Osteocyte (in vitro differentiated cells): ENCODE results near the gene CASKIN2. TPM values are rescaled to one million over a fixed set of nuclear protein-coding genes. Genes with fewer than 3 reads are reported as not detected.

Experiments used
- DNase-seq: peaks from one replicate; pipeline ENCODE4 v3.0.0; 2021; ENCODE audit warnings: mixed read lengths; ENCODE audit not compliant: unreplicated experiment; ENCODE audit errors: extremely low spot score
- H3K27ac Mint-ChIP-seq: one replicate; pipeline ENCODE4 v1.8.0; 2021; ENCODE audit warnings: mild to moderate bottlenecking, mixed read lengths; ENCODE audit not compliant: unreplicated experiment
- H3K27me3 Mint-ChIP-seq: one replicate; pipeline ENCODE4 v1.8.0; 2021; ENCODE audit warnings: mixed read lengths; ENCODE audit not compliant: unreplicated experiment
- H3K36me3 Mint-ChIP-seq: one replicate; pipeline ENCODE4 v1.8.0; 2021; ENCODE audit warnings: mixed read lengths; ENCODE audit not compliant: unreplicated experiment
- H3K4me1 Mint-ChIP-seq: one replicate; pipeline ENCODE4 v1.8.0; 2021; ENCODE audit warnings: mixed read lengths; ENCODE audit not compliant: unreplicated experiment
- H3K4me3 Mint-ChIP-seq: one replicate; pipeline ENCODE4 v1.8.0; 2021; ENCODE audit warnings: mild to moderate bottlenecking, moderate library complexity, mixed read lengths; ENCODE audit not compliant: unreplicated experiment
- H3K9me3 Mint-ChIP-seq: one replicate; pipeline ENCODE4 v1.8.0; 2021; ENCODE audit warnings: mixed read lengths; ENCODE audit not compliant: unreplicated experiment
- total RNA-seq: library from RNA; stranded (reverse); gene quantifications from 2 replicates; pipeline ENCODE4 v1.2.1, GENCODE V29; 2021
- TF ChIP-seq, protein P1 (sequence below): fragments of 200-600 bp; sonication (generic); IDR thresholded peaks from 2 replicates; pipeline ENCODE4 v1.5.0; 2021; ENCODE audit warnings: antibody characterized with exemption, mild to moderate bottlenecking, moderate library complexity

The CASKIN2 gene
- total RNA-seq, 1 donor from 2014 or later: 28.1 TPM

DNA sequence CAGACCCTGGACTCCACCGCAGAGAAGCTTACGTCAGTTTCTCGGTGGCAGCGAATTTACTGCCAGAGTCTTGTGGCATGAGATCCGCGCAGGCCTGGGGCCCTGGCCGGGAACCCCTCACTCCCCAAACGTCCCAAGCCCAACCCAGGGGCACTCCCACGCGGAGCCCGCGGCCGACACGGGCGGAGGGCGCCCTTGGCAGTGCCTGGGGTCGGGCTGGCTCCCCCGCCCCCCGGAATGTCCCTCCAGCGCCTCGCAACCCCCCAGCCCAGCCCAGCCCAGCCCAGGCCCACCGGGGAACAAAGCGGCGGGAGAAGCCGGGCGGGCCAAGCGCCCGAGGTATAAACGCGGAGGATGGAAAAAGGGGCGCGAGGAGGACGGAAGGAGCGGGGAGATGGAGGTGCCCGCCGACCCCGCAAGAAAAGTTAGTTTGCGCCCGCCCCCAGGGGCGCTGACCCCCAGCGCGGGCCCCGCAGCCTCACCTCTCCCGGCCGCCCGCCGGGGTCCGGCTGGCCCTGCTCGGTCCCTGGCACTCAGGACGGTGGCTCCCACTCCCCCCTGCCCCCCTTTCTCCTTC lies 330 bp downstream of the CASKIN2 start:
- Mint-ChIP-seq H3K27me3 (no peaks in the 10 kb centered on the region), H3K4me1 (peaks cover 37% of the 10 kb centered on the region), H3K27ac (peak overlapping the region; percentile 41), H3K36me3 (peaks cover 9% of the 10 kb centered on the region), H3K4me3 (peak overlapping the region; percentile 81), H3K9me3 (no peaks in the 10 kb centered on the region)
- no peak for DNase-seq
- TF ChIP-seq, protein P1, sequence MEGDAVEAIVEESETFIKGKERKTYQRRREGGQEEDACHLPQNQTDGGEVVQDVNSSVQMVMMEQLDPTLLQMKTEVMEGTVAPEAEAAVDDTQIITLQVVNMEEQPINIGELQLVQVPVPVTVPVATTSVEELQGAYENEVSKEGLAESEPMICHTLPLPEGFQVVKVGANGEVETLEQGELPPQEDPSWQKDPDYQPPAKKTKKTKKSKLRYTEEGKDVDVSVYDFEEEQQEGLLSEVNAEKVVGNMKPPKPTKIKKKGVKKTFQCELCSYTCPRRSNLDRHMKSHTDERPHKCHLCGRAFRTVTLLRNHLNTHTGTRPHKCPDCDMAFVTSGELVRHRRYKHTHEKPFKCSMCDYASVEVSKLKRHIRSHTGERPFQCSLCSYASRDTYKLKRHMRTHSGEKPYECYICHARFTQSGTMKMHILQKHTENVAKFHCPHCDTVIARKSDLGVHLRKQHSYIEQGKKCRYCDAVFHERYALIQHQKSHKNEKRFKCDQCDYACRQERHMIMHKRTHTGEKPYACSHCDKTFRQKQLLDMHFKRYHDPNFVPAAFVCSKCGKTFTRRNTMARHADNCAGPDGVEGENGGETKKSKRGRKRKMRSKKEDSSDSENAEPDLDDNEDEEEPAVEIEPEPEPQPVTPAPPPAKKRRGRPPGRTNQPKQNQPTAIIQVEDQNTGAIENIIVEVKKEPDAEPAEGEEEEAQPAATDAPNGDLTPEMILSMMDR: no peak

- DNase-seq: no peak
- Mint-ChIP-seq H3K36me3 (peaks cover 12% of the 10 kb centered on the region), H3K27ac (peak overlapping the region; percentile 41), H3K27me3 (no peaks in the 10 kb centered on the region), H3K4me1 (peaks cover 41% of the 10 kb centered on the region), H3K9me3 (no peaks in the 10 kb centered on the region), H3K4me3 (peak overlapping the region; percentile 81)
- TF ChIP-seq, protein P1: no peak
These were observed 928 bp downstream of the CASKIN2 start for GRCh38 chr17:75514299-75514918.

GRCh38 chr17:75513641-75514000 lies 1.7 kb downstream of the CASKIN2 start:
- TF ChIP-seq, protein P1: no peak
- DNase-seq: no peak
- Mint-ChIP-seq H3K36me3 (peaks cover 13% of the 10 kb centered on the region), H3K4me3 (peak overlapping the region; percentile 81), H3K27ac (peak overlapping the region; percentile 38), H3K27me3 (no peaks in the 10 kb centered on the region), H3K4me1 (peaks cover 48% of the 10 kb centered on the region), H3K9me3 (no peaks in the 10 kb centered on the region)

DNA sequence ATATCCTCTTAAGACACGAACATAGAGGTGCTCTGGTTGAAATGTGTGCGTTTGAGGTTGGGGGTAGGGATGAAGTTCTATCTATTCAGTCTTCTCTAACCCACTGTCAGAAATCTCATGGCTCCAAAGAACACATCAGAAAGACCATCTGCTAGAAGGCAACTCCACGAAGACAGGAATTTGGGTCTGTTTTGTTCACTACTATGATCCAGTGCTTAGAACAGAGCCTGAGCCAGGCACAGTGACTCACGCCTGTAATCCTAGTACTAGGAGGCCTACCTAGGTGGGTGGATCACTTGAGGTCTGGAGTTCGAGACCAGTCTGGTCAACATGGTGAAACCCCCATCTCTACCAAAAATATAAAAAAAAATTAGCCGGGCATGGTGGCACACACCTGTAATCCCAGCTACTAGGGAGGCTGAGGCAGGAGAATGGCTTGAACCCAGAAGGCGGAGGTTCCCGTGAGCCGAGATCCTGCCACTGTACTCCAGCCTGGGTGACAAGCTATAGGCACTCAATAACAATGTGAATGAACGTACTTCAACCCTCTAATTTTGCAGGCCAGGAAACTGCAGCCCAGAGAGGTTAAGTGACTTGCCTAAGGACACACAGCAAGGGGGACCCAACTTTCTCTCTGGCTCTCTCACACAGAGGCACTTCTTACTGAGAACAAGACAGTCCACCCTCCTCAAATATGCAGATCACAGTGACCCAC lies 2.3 kb downstream of the CASKIN2 start:
- Mint-ChIP-seq H3K4me3 (peak overlapping the region; percentile 47), H3K9me3 (no peaks in the 10 kb centered on the region), H3K36me3 (peaks cover 9% of the 10 kb centered on the region), H3K27ac (no peak overlapping the region), H3K4me1 (peaks cover 50% of the 10 kb centered on the region), H3K27me3 (no peaks in the 10 kb centered on the region)
- TF ChIP-seq, protein P1: no peak
- no peak for DNase-seq
